K562 (cell line): ENCODE results near the gene KIR3DL2. TPM values are rescaled to one million over a fixed set of nuclear protein-coding genes. Genes with fewer than 3 reads are reported as not detected.

Experiments used
- ARID1B ChIP-seq: fragments of 450-650 bp; IDR thresholded peaks from 2 replicates; pipeline ENCODE4 v1.6.1; 2016; ENCODE audit warnings: antibody characterized with exemption, mild to moderate bottlenecking, inconsistent platforms
- CHD2 ChIP-seq: IDR thresholded peaks from 2 replicates; pipeline ENCODE4 v1.6.1; 2011; ENCODE audit warnings: low read depth, low read length
- EGR1 ChIP-seq: fragments of 450-650 bp; conservative IDR thresholded peaks from 2 replicates; pipeline ENCODE4 v1.6.1; 2017; ENCODE audit warnings: mild to moderate bottlenecking
- FOXJ2 ChIP-seq: fragments of 200-800 bp; sonication (Bioruptor generic); IDR thresholded peaks from 2 replicates; pipeline ENCODE4 v1.6.1; 2016; ENCODE audit warnings: missing genetic modification characterization, missing compliant biosample characterization
- FOXK2 ChIP-seq, 2 experiments: fragments of 450-650 bp; IDR thresholded peaks in 1 of 2; conservative IDR thresholded peaks in 1 of 2; 2 replicates each; pipeline ENCODE4 v1.6.1; 2016; ENCODE audit warnings: low read depth in 2 of 2, mild to moderate bottlenecking in 1 of 2
- GTF2F1 ChIP-seq: IDR thresholded peaks from 2 replicates; pipeline ENCODE4 v1.6.1; 2011; ENCODE audit warnings: low read depth, low read length, improper control_type of control experiment
- NELFE ChIP-seq: IDR thresholded peaks from 2 replicates; pipeline ENCODE4 v1.6.1; 2011; ENCODE audit warnings: mild to moderate bottlenecking; ENCODE audit not compliant: insufficient read depth, insufficient read length
- POLR2B ChIP-seq: fragments of 450-650 bp; IDR thresholded peaks from 2 replicates; pipeline ENCODE4 v1.6.1; 2018; ENCODE audit warnings: low read depth; ENCODE audit not compliant: partially characterized antibody
- PRMT5 ChIP-seq: sonication (generic); formaldehyde crosslinking; IDR thresholded peaks from 2 replicates; pipeline ENCODE4 v1.5.0; 2020; ENCODE audit warnings: missing genetic modification reagents
- RB1 ChIP-seq: fragments of 450-650 bp; IDR thresholded peaks from 2 replicates; pipeline ENCODE4 v1.6.1; 2017; ENCODE audit warnings: low read depth, mild to moderate bottlenecking
- SNRNP70 ChIP-seq: fragments of 200-400 bp; formaldehyde crosslinking; optimal IDR thresholded peaks from 2 replicates; pipeline ENCODE3; 2017; ENCODE audit warnings: low read depth, low read length
- STAT5B ChIP-seq: fragments of 250-450 bp; sonication (Bioruptor Pico); IDR thresholded peaks from 2 replicates; pipeline ENCODE4 v1.8.0; 2021; ENCODE audit warnings: mild to moderate bottlenecking, inconsistent platforms
- TAL1 ChIP-seq: fragments of 450-650 bp; IDR thresholded peaks from 2 replicates; pipeline ENCODE4 v1.6.1; 2016; ENCODE audit warnings: mild to moderate bottlenecking
- ZNF140 ChIP-seq: fragments of 250-450 bp; sonication (Bioruptor Pico); IDR thresholded peaks from 2 replicates; pipeline ENCODE4 v1.8.0; 2021; ENCODE audit warnings: moderate library complexity, mild to moderate bottlenecking, inconsistent platforms
- ZNF146 ChIP-seq: IDR thresholded peaks from one replicate; pipeline ENCODE4 v1.6.1; 2018; ENCODE audit warnings: missing compliant biosample characterization; ENCODE audit not compliant: unreplicated experiment
- ZNF274 ChIP-seq: IDR thresholded peaks from 2 replicates; pipeline ENCODE4 v1.6.1; 2011; ENCODE audit warnings: low read depth, mild to moderate bottlenecking, low read length, moderate library complexity, borderline replicate concordance
- ZNF280A ChIP-seq: fragments of 450-650 bp; IDR thresholded peaks from 2 replicates; pipeline ENCODE4 v1.6.1; 2018; ENCODE audit warnings: mild to moderate bottlenecking, low read depth; ENCODE audit not compliant: partially characterized antibody
- ZNF316 ChIP-seq: fragments of 450-650 bp; IDR thresholded peaks from 2 replicates; pipeline ENCODE4 v1.6.1; 2016
- ZNF551 ChIP-seq: fragments of 250-450 bp; sonication (Bioruptor Pico); IDR thresholded peaks from 2 replicates; pipeline ENCODE4 v1.5.0; 2021; ENCODE audit warnings: mild to moderate bottlenecking, moderate library complexity
- ZNF583 ChIP-seq: fragments of 250-450 bp; sonication (Bioruptor Pico); IDR thresholded peaks from 2 replicates; pipeline ENCODE4 v1.4.0; 2020
- ZNF592 ChIP-seq: fragments of 450-650 bp; IDR thresholded peaks from 2 replicates; pipeline ENCODE4 v1.6.1; 2017; ENCODE audit warnings: antibody characterized with exemption, mild to moderate bottlenecking
- ZNF717 ChIP-seq: fragments of 250-450 bp; sonication (Bioruptor Pico); IDR thresholded peaks from 2 replicates; pipeline ENCODE4 v1.5.0; 2021
- polyA plus RNA-seq, 8 experiments: library from polyadenylated mRNA; depleted of rRNA in 4 of 8; stranded (reverse) in 5 of 8; unstranded in 3 of 8; fragments of >200 nt; fragmentation: Nextera tagmentation in 2 of 8; fragmentation: Illumina TruSeq in 1 of 8; extraction: Ambion mirVana in 2 of 8; extraction: Trizol in 1 of 8; gene quantifications; 2 replicates each; pipeline versions ENCODE4 v1.2.1 to v1.2.3, GENCODE V29; 2011 to 2014; ENCODE audit warnings: inconsistent platforms in 1 of 8, missing spikeins in 1 of 8
- total RNA-seq, 7 experiments: library from RNA; depleted of rRNA in 6 of 7; stranded (reverse); fragments of >200 nt in 6 of 7; fragmentation: Illumina TruSeq in 2 of 7; extraction: Trizol in 2 of 7; gene quantifications; 2 replicates each; pipeline versions ENCODE4 v1.2.1 to v1.2.3, GENCODE V29; 2011 to 2021; ENCODE audit warnings: low replicate concordance in 1 of 7
- TF ChIP-seq, protein P1 (sequence below), 2 experiments: fragments of 450-650 bp; IDR thresholded peaks; 2 replicates each; pipeline ENCODE4 v1.6.1; 2018; ENCODE audit warnings: mild to moderate bottlenecking in 2 of 2, low read depth in 1 of 2; ENCODE audit not compliant: partially characterized antibody in 2 of 2

The KIR3DL2 gene
- total and polyA plus RNA-seq, 9 of the 15 experiments (the other 6 are each of a cell fraction or from before 2014, with no cell fraction given) = not detected

DNA sequence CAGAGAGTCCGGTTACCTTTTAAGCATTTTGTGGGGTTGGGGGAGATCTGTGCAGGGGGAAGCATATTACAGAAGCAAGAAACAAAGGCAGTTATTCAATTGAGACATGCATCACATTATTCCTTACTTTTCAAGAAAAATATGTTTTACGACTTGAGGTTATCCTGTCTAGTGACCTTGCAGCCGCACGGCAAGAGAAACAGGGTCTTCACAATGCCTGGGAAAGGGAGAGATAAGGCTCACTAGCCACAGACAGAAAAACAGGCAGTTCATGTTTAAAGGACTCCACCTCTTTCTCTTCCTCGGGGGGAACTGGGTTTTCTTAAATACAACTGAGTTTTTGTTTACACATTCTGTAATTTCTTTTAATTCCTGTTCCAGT lies 55.2 kb downstream of the KIR3DL2 start (continued):
- TF ChIP-seq, protein P1, sequence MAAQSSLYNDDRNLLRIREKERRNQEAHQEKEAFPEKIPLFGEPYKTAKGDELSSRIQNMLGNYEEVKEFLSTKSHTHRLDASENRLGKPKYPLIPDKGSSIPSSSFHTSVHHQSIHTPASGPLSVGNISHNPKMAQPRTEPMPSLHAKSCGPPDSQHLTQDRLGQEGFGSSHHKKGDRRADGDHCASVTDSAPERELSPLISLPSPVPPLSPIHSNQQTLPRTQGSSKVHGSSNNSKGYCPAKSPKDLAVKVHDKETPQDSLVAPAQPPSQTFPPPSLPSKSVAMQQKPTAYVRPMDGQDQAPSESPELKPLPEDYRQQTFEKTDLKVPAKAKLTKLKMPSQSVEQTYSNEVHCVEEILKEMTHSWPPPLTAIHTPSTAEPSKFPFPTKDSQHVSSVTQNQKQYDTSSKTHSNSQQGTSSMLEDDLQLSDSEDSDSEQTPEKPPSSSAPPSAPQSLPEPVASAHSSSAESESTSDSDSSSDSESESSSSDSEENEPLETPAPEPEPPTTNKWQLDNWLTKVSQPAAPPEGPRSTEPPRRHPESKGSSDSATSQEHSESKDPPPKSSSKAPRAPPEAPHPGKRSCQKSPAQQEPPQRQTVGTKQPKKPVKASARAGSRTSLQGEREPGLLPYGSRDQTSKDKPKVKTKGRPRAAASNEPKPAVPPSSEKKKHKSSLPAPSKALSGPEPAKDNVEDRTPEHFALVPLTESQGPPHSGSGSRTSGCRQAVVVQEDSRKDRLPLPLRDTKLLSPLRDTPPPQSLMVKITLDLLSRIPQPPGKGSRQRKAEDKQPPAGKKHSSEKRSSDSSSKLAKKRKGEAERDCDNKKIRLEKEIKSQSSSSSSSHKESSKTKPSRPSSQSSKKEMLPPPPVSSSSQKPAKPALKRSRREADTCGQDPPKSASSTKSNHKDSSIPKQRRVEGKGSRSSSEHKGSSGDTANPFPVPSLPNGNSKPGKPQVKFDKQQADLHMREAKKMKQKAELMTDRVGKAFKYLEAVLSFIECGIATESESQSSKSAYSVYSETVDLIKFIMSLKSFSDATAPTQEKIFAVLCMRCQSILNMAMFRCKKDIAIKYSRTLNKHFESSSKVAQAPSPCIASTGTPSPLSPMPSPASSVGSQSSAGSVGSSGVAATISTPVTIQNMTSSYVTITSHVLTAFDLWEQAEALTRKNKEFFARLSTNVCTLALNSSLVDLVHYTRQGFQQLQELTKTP (IDR thresholded peaks at IDR 0.05; ENCODE audit: low read depth in 1 of 2, partially characterized antibody in 2 of 2) = no peak
- TF ChIP-seq FOXJ2 (no peak), ZNF592 (no peak), ZNF583 (CRISPR knock-in tag) (no peak), PRMT5 (CRISPR knock-in tag) (no peak), ZNF280A (no peak), SNRNP70 (no peak), FOXK2 (conservative IDR thresholded peaks at IDR 0.05 in 1 of 2, IDR thresholded peaks at IDR 0.05 in 1 of 2; ENCODE audit: low read depth in 2 of 2) (0 out of 4 replicates have a peak, but pooled peaks of 1 of the 2 experiments have one; percentile 26), ARID1B (peak; percentile 68), RB1 (no peak), ZNF551 (no peak), GTF2F1 (no peak), TAL1 (peak; percentile 58), ZNF274 (no peak), ZNF146 (CRISPR knock-in tag) (no peak), NELFE (no peak), ZNF140 (no peak), POLR2B (no peak), ZNF717 (no peak), CHD2 (no peak), ZNF316 (no peak), EGR1 (no peak), STAT5B (no peak)
